SU-DHL-6 (cell line): ENCODE data around the gene RAB14.
A peak's percentile ranks its signal among the peaks of the same experiment; 100 is the strongest.

ENCODE experiments used
- H2AFZ ChIP-seq: fragments of 200-600 bp; sonication (generic); 2 replicates; pipeline ENCODE4 v1.6.1; 2014; ENCODE audit warnings: low read depth, mild to moderate bottlenecking, moderate library complexity, mixed read lengths, antibody characterized with exemption, low read length; ENCODE audit not compliant: severe bottlenecking
- H3F3A ChIP-seq: fragments of 200-600 bp; shearing (Covaris generic); 2 replicates; pipeline ENCODE4 v1.6.0; 2016; ENCODE audit warnings: antibody characterized with exemption, mild to moderate bottlenecking; ENCODE audit not compliant: insufficient read depth
- H3K27ac ChIP-seq: fragments of 200-600 bp; sonication (generic); 2 replicates; pipeline ENCODE4 v1.5.1; 2016; ENCODE audit warnings: low read depth, mild to moderate bottlenecking, low read length, moderate library complexity, mixed read lengths
- H3K27me3 ChIP-seq: fragments of 200-600 bp; sonication (generic), shearing (Covaris generic); 2 replicates; pipeline ENCODE4 v1.6.0; 2014; ENCODE audit warnings: mild to moderate bottlenecking, low read length
- H3K36me3 ChIP-seq: fragments of 200-600 bp; sonication (generic); 2 replicates; pipeline ENCODE4 v1.6.1; 2014; ENCODE audit warnings: mild to moderate bottlenecking, low read length, mixed read lengths
- H3K4me2 ChIP-seq: fragments of 300-600, 200-600 bp; shearing (Covaris generic), sonication (generic); 2 replicates; pipeline ENCODE4 v1.6.0; 2014; ENCODE audit warnings: low read length, low read depth, mild to moderate bottlenecking; ENCODE audit not compliant: poor library complexity, severe bottlenecking
- H3K4me3 ChIP-seq: fragments of 200-600 bp; sonication (generic); 2 replicates; pipeline ENCODE4 v1.5.1; 2014; ENCODE audit warnings: antibody characterized with exemption, low read length, mild to moderate bottlenecking, mixed read lengths; ENCODE audit not compliant: insufficient read depth, poor library complexity, severe bottlenecking
- H3K79me2 ChIP-seq: fragments of 200-600 bp; sonication (generic); 2 replicates; pipeline ENCODE4 v1.6.1; 2014; ENCODE audit warnings: mild to moderate bottlenecking, low read length, moderate library complexity; ENCODE audit not compliant: insufficient read depth
- H3K9ac ChIP-seq: fragments of 200-600 bp; sonication (generic); 2 replicates; pipeline ENCODE4 v1.7.0; 2014; ENCODE audit warnings: mild to moderate bottlenecking, low read length
- H3K9me2 ChIP-seq: fragments of 200-600 bp; sonication (generic); replicated peaks from 2 replicates; pipeline ENCODE4 v1.6.1; 2014; ENCODE audit warnings: low read length; ENCODE audit not compliant: insufficient read depth
- H3K9me3 ChIP-seq: fragments of 200-600 bp; sonication (generic); 2 replicates; pipeline ENCODE4 v1.6.1; 2014; ENCODE audit warnings: low read length, mixed read lengths; ENCODE audit not compliant: insufficient read depth
- H4K20me1 ChIP-seq: fragments of 200-600 bp; sonication (generic); 2 replicates; pipeline ENCODE4 v1.6.1; 2014; ENCODE audit warnings: low read depth, mild to moderate bottlenecking, antibody characterized with exemption, low read length, moderate library complexity, mixed read lengths
- EZH2phosphoT487 ChIP-seq: fragments of 200-600 bp; sonication (generic), shearing (Covaris generic); conservative IDR thresholded peaks from 2 replicates; pipeline ENCODE4 v1.6.1; 2018; ENCODE audit warnings: mild to moderate bottlenecking, antibody characterized with exemption, low read length, moderate library complexity, mixed read lengths
- TF ChIP-seq, protein P1 (sequence below): fragments of 200-600 bp; sonication (generic); IDR thresholded peaks from one replicate; pipeline ENCODE4 v1.5.1; 2017; ENCODE audit warnings: antibody characterized with exemption, mild to moderate bottlenecking, low read length, moderate library complexity; ENCODE audit not compliant: insufficient read depth, poor library complexity, severe bottlenecking

RAB14 gene

DNA sequence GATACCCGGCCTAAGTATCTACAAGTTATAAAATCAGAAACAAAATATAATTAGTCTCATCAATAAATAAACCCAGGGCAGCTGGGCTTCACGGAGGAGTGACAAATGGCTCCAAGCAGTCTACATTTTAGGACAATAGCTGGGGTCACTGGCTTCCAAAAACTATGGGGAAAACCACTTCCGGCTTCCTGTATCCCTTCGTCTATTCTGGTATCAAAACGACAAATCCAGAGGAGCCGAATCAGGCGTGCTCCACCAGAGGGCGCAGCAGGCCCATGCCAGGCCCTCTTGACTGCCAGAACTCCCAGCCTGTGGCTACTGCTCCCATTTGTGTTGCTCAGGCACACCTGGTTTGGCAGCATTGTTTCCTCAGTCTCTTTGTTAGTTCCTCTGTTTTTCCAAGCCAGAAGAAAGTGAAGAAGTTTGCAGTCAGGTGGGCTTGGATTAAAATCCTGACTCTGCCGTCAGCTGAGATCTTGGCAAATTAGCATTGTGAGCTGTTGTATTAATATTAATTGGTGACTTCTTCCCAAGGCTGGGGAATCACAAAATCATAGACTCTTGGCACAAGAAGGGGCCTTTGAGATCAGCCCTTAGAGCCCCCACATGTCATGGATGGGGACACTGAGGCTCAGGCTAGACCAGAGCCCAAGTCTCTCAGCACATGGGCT, 11.6 kb upstream of the RAB14 start:
- H3K9me2 ChIP-seq: no peaks in the 10 kb centered on the region
- H3K36me3 ChIP-seq: no peaks in the 10 kb centered on the region
- H3K4me3 ChIP-seq: no peak overlapping the region
- TF ChIP-seq EZH2phosphoT487: no peak
- TF ChIP-seq, protein P1, sequence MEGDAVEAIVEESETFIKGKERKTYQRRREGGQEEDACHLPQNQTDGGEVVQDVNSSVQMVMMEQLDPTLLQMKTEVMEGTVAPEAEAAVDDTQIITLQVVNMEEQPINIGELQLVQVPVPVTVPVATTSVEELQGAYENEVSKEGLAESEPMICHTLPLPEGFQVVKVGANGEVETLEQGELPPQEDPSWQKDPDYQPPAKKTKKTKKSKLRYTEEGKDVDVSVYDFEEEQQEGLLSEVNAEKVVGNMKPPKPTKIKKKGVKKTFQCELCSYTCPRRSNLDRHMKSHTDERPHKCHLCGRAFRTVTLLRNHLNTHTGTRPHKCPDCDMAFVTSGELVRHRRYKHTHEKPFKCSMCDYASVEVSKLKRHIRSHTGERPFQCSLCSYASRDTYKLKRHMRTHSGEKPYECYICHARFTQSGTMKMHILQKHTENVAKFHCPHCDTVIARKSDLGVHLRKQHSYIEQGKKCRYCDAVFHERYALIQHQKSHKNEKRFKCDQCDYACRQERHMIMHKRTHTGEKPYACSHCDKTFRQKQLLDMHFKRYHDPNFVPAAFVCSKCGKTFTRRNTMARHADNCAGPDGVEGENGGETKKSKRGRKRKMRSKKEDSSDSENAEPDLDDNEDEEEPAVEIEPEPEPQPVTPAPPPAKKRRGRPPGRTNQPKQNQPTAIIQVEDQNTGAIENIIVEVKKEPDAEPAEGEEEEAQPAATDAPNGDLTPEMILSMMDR: peak; percentile 88
- peak overlapping the region; percentile 94 for H2AFZ ChIP-seq
- H3K27ac ChIP-seq: no peak overlapping the region
- H3F3A ChIP-seq: no peaks in the 10 kb centered on the region
- H3K9me3 ChIP-seq: no peaks in the 10 kb centered on the region
- peak overlapping the region; percentile 14 for H3K4me2 ChIP-seq
- H3K79me2 ChIP-seq: no peaks in the 10 kb centered on the region
- no peaks in the 10 kb centered on the region for H4K20me1 ChIP-seq
- no peaks in the 10 kb centered on the region for H3K27me3 ChIP-seq
- no peak overlapping the region for H3K9ac ChIP-seq

DNA sequence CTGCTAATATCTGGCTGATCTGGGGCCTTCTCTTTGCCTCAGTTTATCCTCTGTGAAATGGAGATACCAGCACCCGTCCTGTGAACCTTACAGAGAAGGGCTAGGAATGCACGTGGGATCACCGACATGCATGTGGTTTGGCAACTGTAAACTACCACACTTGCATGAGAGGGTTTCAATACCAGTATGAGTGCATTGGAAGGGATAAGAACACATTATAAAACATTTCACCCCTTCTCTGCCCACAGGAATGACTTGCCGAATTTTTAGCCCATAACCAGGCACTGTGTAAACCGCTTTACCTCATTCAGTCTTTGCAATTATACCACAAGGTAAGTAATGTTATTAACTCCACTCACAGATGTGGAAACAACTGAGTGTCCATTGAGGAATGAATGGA, 8.9 kb upstream of the RAB14 start:
- no peak overlapping the region for H3K4me3 ChIP-seq
- H3K36me3 ChIP-seq: no peaks in the 10 kb centered on the region
- no peaks in the 10 kb centered on the region for H4K20me1 ChIP-seq
- no peaks in the 10 kb centered on the region for H3K79me2 ChIP-seq
- no peak for TF ChIP-seq EZH2phosphoT487
- TF ChIP-seq, protein P1: no peak
- H3K9ac ChIP-seq: no peak overlapping the region
- no peaks in the 10 kb centered on the region for H3K9me3 ChIP-seq
- no peak overlapping the region for H3K27ac ChIP-seq
- H3K9me2 ChIP-seq: no peaks in the 10 kb centered on the region
- H3K27me3 ChIP-seq: no peaks in the 10 kb centered on the region
- H3K4me2 ChIP-seq: no peak overlapping the region
- H3F3A ChIP-seq: peaks cover 6% of the 10 kb centered on the region; the same call in 1 of the 2 replicates
- no peak overlapping the region for H2AFZ ChIP-seq

DNA sequence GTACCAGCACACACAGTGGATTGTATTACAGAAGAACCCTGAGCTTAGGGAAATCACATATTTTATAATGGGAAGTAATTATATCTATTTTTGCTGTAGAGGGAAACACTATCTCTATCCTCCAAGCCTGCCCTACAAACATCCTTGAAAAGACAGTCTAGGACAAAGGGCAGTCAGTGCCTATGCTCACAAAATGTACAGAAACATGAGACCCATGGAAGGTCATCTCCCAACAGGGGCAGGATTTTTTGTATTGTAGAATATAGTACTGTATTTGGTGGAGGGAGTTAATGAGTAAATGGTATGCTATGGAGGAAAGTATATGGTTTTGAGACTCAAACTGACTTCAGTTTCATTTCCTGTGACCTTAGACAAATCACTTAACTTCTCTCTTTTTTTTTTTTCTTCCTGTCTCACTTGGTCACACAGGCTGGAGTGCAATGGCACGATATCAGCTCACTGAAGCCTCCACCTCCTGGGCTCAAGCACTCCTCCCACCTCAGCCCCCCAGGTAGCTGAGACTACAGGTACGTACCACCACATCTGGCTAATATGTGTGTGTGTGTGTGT, 5.8 kb upstream of the RAB14 start:
- peak overlapping the region; percentile 64 for H2AFZ ChIP-seq
- no peaks in the 10 kb centered on the region for H3K27me3 ChIP-seq
- peak overlapping the region; percentile 75 for H3K4me2 ChIP-seq
- H4K20me1 ChIP-seq: no peaks in the 10 kb centered on the region
- peaks cover 6% of the 10 kb centered on the region; the same call in 1 of the 2 replicates for H3F3A ChIP-seq
- peak overlapping the region; percentile 86 for H3K27ac ChIP-seq
- TF ChIP-seq, protein P1: no peak
- TF ChIP-seq EZH2phosphoT487: no peak
- no peaks in the 10 kb centered on the region for H3K9me3 ChIP-seq
- 0 out of 2 replicates have a peak, but pooled peaks cover under 1% of the 10 kb centered on the region for H3K79me2 ChIP-seq
- H3K9ac ChIP-seq: peak overlapping the region; percentile 47
- H3K4me3 ChIP-seq: peak overlapping the region; percentile 43
- no peaks in the 10 kb centered on the region for H3K9me2 ChIP-seq
- no peaks in the 10 kb centered on the region for H3K36me3 ChIP-seq
